Measurements from ENCODE around the gene PLTP. TPM values are rescaled to one million over a fixed set of nuclear protein-coding genes. Genes with fewer than 3 reads are reported as not detected.

Gene PLTP
- total RNA-seq, 1 experiment from 2014 or later = 17.7 TPM

GRCh38 chr20:45937765-45938164 lies 25.8 kb upstream of the PLTP start:
- H3K4me1 ChIP-seq (ENCODE audit: control insufficient read depth, insufficient read depth, low read length) = peaks cover 12% of the 10 kb centered on the region
- CTCF ChIA-PET = no interaction called here

DNA sequence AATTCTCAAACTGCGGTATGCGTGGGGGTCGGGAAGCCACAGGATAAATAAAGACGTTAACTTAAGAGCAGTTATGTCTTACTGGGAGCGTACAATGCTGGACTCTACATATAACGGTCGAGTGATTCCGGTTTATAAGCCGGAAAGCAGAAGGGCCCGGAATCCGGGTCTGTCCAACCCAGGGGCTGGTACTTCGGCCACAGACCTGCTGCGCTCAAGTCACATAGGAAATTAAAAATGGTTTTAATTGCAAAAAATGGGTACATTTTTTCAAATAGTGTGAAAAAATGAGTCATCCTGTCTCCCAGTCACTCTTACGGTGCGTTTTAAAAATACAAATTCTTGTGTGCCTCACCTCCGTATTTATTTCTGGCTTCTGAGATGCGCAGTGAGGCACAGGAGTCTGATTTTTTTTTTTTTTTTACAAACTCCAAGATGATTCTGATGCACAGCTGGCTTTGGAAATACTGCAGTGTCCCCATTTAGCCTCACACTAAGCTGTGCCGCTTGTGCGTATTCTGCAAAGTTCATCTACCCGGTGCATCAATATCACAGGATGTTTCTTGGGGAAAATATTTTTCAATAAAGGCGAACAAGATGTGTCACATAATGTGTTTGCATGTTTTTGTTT lies 23.6 kb upstream of the PLTP start:
- intact Hi-C loops (cut with micrococcal nuclease; ENCODE audit: unreplicated experiment) = no loop called here
- Histone ChIP-seq H3K4me3 (ENCODE audit: low read depth in 2 of 2, low read length in 2 of 2) (peak overlapping the region; percentile 77 to 99), H3K27me3 (ENCODE audit: control insufficient read depth, insufficient read depth, low read length) (no peaks in the 10 kb centered on the region), H3K36me3 (ENCODE audit: control insufficient read depth, insufficient read depth, low read length) (no peaks in the 10 kb centered on the region; the same call in 1 of the 2 replicates), H3K27ac (ENCODE audit: low read length) (peak overlapping the region; percentile 90), H3K9me3 (ENCODE audit: control insufficient read depth, insufficient read depth, low read depth, low read length) (no peaks in the 10 kb centered on the region), H3K4me1 (ENCODE audit: control insufficient read depth, insufficient read depth, low read length) (peaks cover 12% of the 10 kb centered on the region)
- in situ Hi-C loops (cut with HindIII; ENCODE audit: low pct_unique_long_range_greater_than_20kb, low sequenced_read_pairs) = no loop called here
- DNase-seq (ENCODE audit: low read depth, low spot score) (no peak), ATAC-seq (peak; percentile 17)
- POLR2A ChIA-PET = interaction anchor here (0.5 to 0.8 kb wide), 8 partner anchors 14 to 465 kb away, joined by 3 to 14 read pairs (median 7); no protein-coding TSS in a partner anchor
- CTCF ChIA-PET = no interaction called here
- TF ChIP-seq SIN3A (IDR thresholded peaks at IDR 0.05; ENCODE audit: borderline replicate concordance, insufficient read depth, low read depth, low read length) = no peak
- TF ChIP-seq POLR2AphosphoS5 (IDR thresholded peaks at IDR 0.05; ENCODE audit: low read depth, low read length) = no peak
- TF ChIP-seq, protein P1, sequence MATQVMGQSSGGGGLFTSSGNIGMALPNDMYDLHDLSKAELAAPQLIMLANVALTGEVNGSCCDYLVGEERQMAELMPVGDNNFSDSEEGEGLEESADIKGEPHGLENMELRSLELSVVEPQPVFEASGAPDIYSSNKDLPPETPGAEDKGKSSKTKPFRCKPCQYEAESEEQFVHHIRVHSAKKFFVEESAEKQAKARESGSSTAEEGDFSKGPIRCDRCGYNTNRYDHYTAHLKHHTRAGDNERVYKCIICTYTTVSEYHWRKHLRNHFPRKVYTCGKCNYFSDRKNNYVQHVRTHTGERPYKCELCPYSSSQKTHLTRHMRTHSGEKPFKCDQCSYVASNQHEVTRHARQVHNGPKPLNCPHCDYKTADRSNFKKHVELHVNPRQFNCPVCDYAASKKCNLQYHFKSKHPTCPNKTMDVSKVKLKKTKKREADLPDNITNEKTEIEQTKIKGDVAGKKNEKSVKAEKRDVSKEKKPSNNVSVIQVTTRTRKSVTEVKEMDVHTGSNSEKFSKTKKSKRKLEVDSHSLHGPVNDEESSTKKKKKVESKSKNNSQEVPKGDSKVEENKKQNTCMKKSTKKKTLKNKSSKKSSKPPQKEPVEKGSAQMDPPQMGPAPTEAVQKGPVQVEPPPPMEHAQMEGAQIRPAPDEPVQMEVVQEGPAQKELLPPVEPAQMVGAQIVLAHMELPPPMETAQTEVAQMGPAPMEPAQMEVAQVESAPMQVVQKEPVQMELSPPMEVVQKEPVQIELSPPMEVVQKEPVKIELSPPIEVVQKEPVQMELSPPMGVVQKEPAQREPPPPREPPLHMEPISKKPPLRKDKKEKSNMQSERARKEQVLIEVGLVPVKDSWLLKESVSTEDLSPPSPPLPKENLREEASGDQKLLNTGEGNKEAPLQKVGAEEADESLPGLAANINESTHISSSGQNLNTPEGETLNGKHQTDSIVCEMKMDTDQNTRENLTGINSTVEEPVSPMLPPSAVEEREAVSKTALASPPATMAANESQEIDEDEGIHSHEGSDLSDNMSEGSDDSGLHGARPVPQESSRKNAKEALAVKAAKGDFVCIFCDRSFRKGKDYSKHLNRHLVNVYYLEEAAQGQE (IDR thresholded peaks at IDR 0.05; ENCODE audit: insufficient read depth in 1 of 2, low read depth in 2 of 2, low read length in 1 of 2) = no peak
- TF ChIP-seq, protein P2, sequence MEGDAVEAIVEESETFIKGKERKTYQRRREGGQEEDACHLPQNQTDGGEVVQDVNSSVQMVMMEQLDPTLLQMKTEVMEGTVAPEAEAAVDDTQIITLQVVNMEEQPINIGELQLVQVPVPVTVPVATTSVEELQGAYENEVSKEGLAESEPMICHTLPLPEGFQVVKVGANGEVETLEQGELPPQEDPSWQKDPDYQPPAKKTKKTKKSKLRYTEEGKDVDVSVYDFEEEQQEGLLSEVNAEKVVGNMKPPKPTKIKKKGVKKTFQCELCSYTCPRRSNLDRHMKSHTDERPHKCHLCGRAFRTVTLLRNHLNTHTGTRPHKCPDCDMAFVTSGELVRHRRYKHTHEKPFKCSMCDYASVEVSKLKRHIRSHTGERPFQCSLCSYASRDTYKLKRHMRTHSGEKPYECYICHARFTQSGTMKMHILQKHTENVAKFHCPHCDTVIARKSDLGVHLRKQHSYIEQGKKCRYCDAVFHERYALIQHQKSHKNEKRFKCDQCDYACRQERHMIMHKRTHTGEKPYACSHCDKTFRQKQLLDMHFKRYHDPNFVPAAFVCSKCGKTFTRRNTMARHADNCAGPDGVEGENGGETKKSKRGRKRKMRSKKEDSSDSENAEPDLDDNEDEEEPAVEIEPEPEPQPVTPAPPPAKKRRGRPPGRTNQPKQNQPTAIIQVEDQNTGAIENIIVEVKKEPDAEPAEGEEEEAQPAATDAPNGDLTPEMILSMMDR (IDR thresholded peaks at IDR 0.05) = no peak
- no peak; the same call in 1 of the 2 replicates for TF ChIP-seq TCF7L2 (IDR thresholded peaks at IDR 0.05; ENCODE audit: low read depth, low read length)
- BruUV-seq (replicated peaks) = TSS peak; percentile 92

More at GRCh38 chr20:45937765-45938164, 25.8 kb upstream of the PLTP start:
- no peak for DNase-seq (ENCODE audit: low read depth, low spot score)
- no peaks in the 10 kb centered on the region for H3K27me3 ChIP-seq (ENCODE audit: control insufficient read depth, insufficient read depth, low read length)
- no peak for ATAC-seq
- no peaks in the 10 kb centered on the region; the same call in 1 of the 2 replicates for H3K36me3 ChIP-seq (ENCODE audit: control insufficient read depth, insufficient read depth, low read length)
- in situ Hi-C loops (cut with HindIII; ENCODE audit: low pct_unique_long_range_greater_than_20kb, low sequenced_read_pairs) = no loop called here
- H3K9me3 ChIP-seq (ENCODE audit: control insufficient read depth, insufficient read depth, low read depth, low read length) = no peaks in the 10 kb centered on the region
- H3K4me3 ChIP-seq (ENCODE audit: low read depth in 2 of 2, low read length in 2 of 2) = no peak overlapping the region
- no peak overlapping the region for H3K27ac ChIP-seq (ENCODE audit: low read length)
- intact Hi-C loops (cut with micrococcal nuclease; ENCODE audit: unreplicated experiment) = no loop called here
- TF ChIP-seq SIN3A (IDR thresholded peaks at IDR 0.05; ENCODE audit: borderline replicate concordance, insufficient read depth, low read depth, low read length) = no peak
- TF ChIP-seq, protein P1 (IDR thresholded peaks at IDR 0.05; ENCODE audit: insufficient read depth in 1 of 2, low read depth in 2 of 2, low read length in 1 of 2) = no peak
- TF ChIP-seq, protein P2 (IDR thresholded peaks at IDR 0.05) = no peak
- no peak for TF ChIP-seq POLR2AphosphoS5 (IDR thresholded peaks at IDR 0.05; ENCODE audit: low read depth, low read length)
- BruUV-seq (replicated peaks) = no TSS peak
- POLR2A ChIA-PET = no interaction called here

All from Panc1 (cell line).